ENCODE data around the gene ABCB8. TPM values are rescaled to one million over a fixed set of nuclear protein-coding genes. Genes with fewer than 3 reads are reported as not detected.

Gene ABCB8
- polyA plus RNA-seq, 1 donor (not counting 4 experiments of a cell fraction or from before 2014, with no cell fraction given) = 15.5 TPM

DNA sequence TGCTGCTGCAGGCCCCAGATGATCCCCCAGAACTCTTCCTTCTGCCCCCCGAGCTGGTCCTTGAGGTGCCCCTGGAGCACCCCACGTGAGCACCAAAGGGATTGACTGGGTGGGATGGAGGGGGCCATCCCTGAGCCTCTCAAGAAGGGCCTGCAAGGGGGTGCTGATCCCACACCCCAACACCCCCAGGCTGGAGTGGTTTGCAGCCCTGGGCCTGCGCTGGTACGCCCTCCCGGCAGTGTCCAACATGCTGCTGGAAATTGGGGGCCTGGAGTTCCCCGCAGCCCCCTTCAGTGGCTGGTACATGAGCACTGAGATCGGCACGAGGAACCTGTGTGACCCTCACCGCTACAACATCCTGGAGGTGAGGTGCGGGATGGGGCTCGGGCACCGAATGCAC lies 29.2 kb upstream of the ABCB8 start:
- Histone ChIP-seq H3K27me3 (ENCODE audit: control insufficient read depth, extremely low read depth, insufficient read depth, low read length) (no peaks in the 10 kb centered on the region), H3K27ac (ENCODE audit: control insufficient read depth, insufficient read depth, low read length) (no peak overlapping the region), H3K79me2 (ENCODE audit: control insufficient read depth, insufficient read depth, low read length) (no peaks in the 10 kb centered on the region), H3K4me1 (ENCODE audit: control insufficient read depth, extremely low read depth, insufficient read depth, low read length) (peaks cover 4% of the 10 kb centered on the region), H2AFZ (ENCODE audit: control insufficient read depth, low read length) (no peak overlapping the region), H3K9me1 (ENCODE audit: control insufficient read depth, extremely low read depth, insufficient read depth, low read length) (no peaks in the 10 kb centered on the region), H3K4me3 (ENCODE audit: control insufficient read depth in 2 of 3, extremely low read depth in 1 of 3, insufficient read depth in 2 of 3, low read depth in 1 of 3, low read length in 3 of 3) (no peak overlapping the region), H3K36me3 (ENCODE audit: control insufficient read depth in 2 of 2, extremely low read depth in 1 of 2, insufficient read depth in 2 of 2, low read length in 2 of 2) (no peaks in the 10 kb centered on the region), H3K9ac (ENCODE audit: control insufficient read depth, extremely low read depth, insufficient read depth, low read length) (no peak overlapping the region), H3K9me3 (ENCODE audit: control insufficient read depth, low read depth, low read length) (no peaks in the 10 kb centered on the region), H4K20me1 (ENCODE audit: control insufficient read depth, extremely low read depth, insufficient read depth, low read length) (no peaks in the 10 kb centered on the region), H3K4me2 (ENCODE audit: control insufficient read depth, extremely low read depth, insufficient read depth, low read depth, low read length) (no peak overlapping the region)
- DNase-seq (ENCODE audit: low read depth, low spot score) = no peak
- TF ChIP-seq, protein P1, sequence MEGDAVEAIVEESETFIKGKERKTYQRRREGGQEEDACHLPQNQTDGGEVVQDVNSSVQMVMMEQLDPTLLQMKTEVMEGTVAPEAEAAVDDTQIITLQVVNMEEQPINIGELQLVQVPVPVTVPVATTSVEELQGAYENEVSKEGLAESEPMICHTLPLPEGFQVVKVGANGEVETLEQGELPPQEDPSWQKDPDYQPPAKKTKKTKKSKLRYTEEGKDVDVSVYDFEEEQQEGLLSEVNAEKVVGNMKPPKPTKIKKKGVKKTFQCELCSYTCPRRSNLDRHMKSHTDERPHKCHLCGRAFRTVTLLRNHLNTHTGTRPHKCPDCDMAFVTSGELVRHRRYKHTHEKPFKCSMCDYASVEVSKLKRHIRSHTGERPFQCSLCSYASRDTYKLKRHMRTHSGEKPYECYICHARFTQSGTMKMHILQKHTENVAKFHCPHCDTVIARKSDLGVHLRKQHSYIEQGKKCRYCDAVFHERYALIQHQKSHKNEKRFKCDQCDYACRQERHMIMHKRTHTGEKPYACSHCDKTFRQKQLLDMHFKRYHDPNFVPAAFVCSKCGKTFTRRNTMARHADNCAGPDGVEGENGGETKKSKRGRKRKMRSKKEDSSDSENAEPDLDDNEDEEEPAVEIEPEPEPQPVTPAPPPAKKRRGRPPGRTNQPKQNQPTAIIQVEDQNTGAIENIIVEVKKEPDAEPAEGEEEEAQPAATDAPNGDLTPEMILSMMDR (optimal IDR thresholded peaks at IDR 0.05 in 1 of 3, IDR thresholded peaks at IDR 0.05 in 1 of 3, conservative IDR thresholded peaks at IDR 0.05 in 1 of 3; ENCODE audit: extremely low read depth in 1 of 3, insufficient read depth in 2 of 3, low read length in 3 of 3) = no peak
- no peak for TF ChIP-seq EZH2 (IDR thresholded peaks at IDR 0.05; ENCODE audit: low read length)
- dilution Hi-C loops (cut with MboI; ENCODE audit: extremely low pct_ligation_motif_present, low sequenced_read_pairs) = no loop called here
- FAIRE-seq = no peak

DNA sequence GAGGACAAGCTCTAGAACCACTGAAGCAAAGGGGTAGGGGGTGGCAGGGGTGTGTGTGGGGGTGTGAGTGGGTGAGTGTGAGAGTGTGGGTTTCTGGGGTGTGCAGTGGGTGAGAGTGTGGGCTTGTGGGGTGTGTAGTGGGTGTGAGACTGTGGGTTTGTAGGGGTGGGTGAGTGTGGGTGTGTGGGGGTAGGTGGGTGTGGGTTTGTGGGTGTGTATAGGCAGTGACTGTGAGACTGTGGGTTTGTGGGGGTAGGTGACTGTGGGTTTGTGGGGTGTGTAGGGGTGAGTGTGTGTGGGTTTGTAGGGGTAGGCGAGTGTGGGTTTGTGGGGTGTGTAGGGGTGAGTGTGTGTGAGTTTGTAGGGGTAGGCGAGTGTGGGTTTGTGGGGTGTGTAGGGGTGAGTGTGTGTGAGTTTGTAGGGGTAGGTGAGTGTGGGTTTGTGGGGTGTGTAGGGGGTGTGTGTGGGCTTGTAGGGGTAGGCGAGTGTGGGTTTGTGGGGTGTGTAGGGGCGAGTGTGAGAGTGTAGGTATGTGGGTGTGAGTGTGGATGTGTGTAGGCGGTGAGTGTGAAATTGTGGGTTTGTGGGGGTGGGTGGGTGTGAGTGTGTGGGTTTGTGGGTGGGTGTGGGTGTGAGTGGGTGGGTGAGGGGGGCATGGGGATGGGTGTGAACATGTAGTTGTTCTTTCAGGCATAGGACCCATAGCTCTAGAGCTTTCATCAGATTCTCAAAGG lies 28.6 kb upstream of the ABCB8 start:
- no peaks in the 10 kb centered on the region for H4K20me1 ChIP-seq (ENCODE audit: control insufficient read depth, extremely low read depth, insufficient read depth, low read length)
- no peak overlapping the region for H2AFZ ChIP-seq (ENCODE audit: control insufficient read depth, low read length)
- no peaks in the 10 kb centered on the region for H3K36me3 ChIP-seq (ENCODE audit: control insufficient read depth in 2 of 2, extremely low read depth in 1 of 2, insufficient read depth in 2 of 2, low read length in 2 of 2)
- TF ChIP-seq, protein P1 (optimal IDR thresholded peaks at IDR 0.05 in 1 of 3, IDR thresholded peaks at IDR 0.05 in 1 of 3, conservative IDR thresholded peaks at IDR 0.05 in 1 of 3; ENCODE audit: extremely low read depth in 1 of 3, insufficient read depth in 2 of 3, low read length in 3 of 3) = no peak
- no peak for TF ChIP-seq EZH2 (IDR thresholded peaks at IDR 0.05; ENCODE audit: low read length)
- no peak overlapping the region for H3K4me3 ChIP-seq (ENCODE audit: control insufficient read depth in 2 of 3, extremely low read depth in 1 of 3, insufficient read depth in 2 of 3, low read depth in 1 of 3, low read length in 3 of 3)
- H3K9me1 ChIP-seq (ENCODE audit: control insufficient read depth, extremely low read depth, insufficient read depth, low read length) = no peaks in the 10 kb centered on the region
- H3K4me1 ChIP-seq (ENCODE audit: control insufficient read depth, extremely low read depth, insufficient read depth, low read length) = peaks cover 4% of the 10 kb centered on the region
- FAIRE-seq (no peak), DNase-seq (ENCODE audit: low read depth, low spot score) (no peak)
- dilution Hi-C loops (cut with MboI; ENCODE audit: extremely low pct_ligation_motif_present, low sequenced_read_pairs) = no loop called here
- H3K9me3 ChIP-seq (ENCODE audit: control insufficient read depth, low read depth, low read length) = no peaks in the 10 kb centered on the region
- no peak overlapping the region for H3K27ac ChIP-seq (ENCODE audit: control insufficient read depth, insufficient read depth, low read length)
- no peaks in the 10 kb centered on the region for H3K79me2 ChIP-seq (ENCODE audit: control insufficient read depth, insufficient read depth, low read length)
- H3K27me3 ChIP-seq (ENCODE audit: control insufficient read depth, extremely low read depth, insufficient read depth, low read length) = no peaks in the 10 kb centered on the region
- H3K9ac ChIP-seq (ENCODE audit: control insufficient read depth, extremely low read depth, insufficient read depth, low read length) = no peak overlapping the region
- no peak overlapping the region for H3K4me2 ChIP-seq (ENCODE audit: control insufficient read depth, extremely low read depth, insufficient read depth, low read depth, low read length)

Measured in keratinocyte (primary cell).